Stimulated activated CD8-positive, alpha-beta memory T cell treated with anti-CD3 and anti-CD28 coated beads, Interleukin-15, amount 100 ng/mL, for 1 hour (primary cell): ENCODE results near the gene CTDSP2.
"Not testable (repeated sequence)": the region's sequence is repeated elsewhere in the genome, so short reads cannot be mapped to it uniquely, and the experiment has no call there.

Experiments used
- DNase-seq: peaks from one replicate; pipeline ENCODE4 v3.0.0-alpha.2; 2020; ENCODE audit warnings: low read depth

Gene CTDSP2

GRCh38 chr12:57834086-57834876, 12.2 kb downstream of the CTDSP2 start:
- DNase-seq: no peak

- DNase-seq: no peak
These were observed 12.9 kb downstream of the CTDSP2 start for GRCh38 chr12:57833672-57834071.

DNA sequence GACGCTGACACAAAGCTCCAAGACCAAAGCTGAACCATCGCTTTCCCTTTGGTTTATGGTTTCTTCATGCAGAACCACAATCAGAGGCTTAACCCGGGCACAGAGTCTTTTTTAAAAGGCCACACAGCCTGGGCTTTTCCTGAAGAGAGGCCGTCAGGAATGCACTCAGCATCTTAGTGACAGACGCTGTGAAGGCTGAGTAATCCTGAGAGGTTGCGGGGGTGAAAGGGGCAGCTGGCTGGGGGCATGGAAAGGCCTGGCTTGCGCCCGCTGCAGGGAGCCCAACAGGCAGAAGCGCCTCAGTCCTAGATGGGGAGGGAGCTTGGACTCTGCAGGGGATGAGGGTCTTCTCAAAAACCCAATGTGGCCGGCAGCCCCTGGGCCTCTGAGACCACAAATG, 13.6 kb downstream of the CTDSP2 start:
- DNase-seq: no peak

DNA sequence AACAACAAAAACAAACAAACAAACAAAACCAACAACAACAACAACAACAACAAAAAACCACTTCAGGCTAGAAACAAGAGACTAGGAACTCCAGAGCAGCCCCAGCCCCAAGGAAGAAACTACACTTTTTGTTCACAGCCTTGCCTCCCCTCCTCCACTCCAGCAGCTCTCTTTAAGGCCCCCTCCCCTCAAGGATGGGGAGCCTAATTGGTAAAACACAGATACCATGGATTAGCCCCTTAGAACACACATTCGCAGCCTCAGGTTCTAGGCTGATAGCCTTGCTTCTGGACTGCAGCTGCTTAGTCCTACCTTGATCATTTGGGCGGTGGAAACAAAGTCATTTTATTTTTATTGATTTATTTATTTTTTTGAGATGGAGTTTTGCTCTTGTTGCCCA, 16.1 kb downstream of the CTDSP2 start:
- DNase-seq: no peak

DNA sequence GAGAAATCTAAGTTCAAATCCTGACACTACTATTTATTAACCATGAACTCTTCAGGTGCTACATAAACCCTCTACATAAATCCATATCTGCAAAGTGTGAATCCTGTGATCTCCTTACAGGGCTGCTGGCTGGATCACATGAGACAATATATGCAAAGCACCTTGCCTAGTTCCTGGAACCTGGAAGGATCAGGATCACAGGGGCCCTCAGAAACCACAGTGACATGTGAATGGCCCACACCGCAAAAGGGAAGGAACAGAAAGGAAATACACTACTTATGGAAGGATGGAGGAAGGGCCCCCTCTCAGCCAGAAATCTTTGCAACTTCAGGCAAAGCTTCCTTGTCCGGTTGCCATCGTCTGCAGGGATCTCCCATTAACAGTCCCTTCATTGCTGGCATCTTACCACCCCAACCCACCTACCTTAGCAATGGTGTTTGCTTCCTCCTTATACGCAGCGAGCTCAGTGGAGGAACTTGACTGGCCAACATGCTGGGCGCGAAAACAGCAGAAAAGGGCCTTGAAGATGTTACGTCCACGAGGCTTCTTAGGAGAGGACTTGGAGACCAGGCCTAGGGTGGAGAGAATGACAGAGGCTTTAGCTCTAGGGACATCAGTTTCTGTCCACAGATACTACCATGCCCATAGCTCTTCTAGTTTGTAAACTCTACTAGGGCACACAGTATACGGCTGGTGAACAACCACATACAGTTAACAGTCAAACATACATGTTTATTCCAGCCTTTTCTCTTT, 17.3 kb downstream of the CTDSP2 start:
- no peak for DNase-seq

GRCh38 chr12:57826966-57827365, 19.6 kb downstream of the CTDSP2 start:
- DNase-seq: no peak

DNA sequence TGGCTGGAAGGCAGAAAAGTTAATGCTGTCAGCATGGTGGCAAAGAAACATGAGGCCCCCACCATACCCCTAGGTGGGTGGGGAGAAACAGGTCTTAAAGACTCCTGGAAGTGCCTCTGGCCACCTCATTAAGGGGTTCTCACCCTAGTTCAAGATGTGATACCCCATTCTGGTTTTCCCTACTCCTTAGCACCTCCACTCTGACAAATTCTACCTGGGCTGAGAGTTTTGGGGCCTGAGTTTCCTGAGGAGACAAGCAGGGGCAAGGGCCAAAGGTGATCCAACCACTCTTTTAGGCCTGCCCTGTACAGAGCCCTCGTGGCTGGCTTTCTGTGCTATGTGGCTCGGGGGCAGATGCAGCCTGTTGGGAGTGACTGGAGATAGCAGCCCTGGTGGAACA, 20.1 kb downstream of the CTDSP2 start:
- DNase-seq: no peak

DNA sequence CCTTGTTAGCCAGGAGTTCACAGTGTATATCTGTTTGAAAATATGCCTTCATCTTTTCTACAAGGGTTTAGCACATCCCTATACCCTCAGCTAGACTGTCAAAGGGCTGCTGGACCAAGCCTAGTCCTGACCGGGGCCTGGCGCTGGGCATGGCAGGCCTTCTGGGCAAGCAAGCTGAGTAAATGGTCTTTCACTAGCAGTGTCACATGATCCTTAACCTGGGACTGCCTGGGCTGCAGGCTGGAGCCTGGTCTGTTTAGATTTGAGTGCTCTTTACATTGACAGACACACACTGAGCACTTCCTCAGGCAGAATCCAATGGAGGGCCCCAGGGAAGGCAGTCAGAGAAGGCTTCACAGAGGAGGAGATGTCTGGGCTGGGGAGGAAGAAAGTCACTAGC, 21.1 kb downstream of the CTDSP2 start:
- DNase-seq: no peak

- no peak for DNase-seq
These were observed 22.5 kb downstream of the CTDSP2 start for GRCh38 chr12:57823908-57824640.

- no peak for DNase-seq
These were observed 23.2 kb downstream of the CTDSP2 start for GRCh38 chr12:57823131-57823907.

GRCh38 chr12:57822392-57823130, 24.0 kb downstream of the CTDSP2 start:
- DNase-seq: no peak

DNA sequence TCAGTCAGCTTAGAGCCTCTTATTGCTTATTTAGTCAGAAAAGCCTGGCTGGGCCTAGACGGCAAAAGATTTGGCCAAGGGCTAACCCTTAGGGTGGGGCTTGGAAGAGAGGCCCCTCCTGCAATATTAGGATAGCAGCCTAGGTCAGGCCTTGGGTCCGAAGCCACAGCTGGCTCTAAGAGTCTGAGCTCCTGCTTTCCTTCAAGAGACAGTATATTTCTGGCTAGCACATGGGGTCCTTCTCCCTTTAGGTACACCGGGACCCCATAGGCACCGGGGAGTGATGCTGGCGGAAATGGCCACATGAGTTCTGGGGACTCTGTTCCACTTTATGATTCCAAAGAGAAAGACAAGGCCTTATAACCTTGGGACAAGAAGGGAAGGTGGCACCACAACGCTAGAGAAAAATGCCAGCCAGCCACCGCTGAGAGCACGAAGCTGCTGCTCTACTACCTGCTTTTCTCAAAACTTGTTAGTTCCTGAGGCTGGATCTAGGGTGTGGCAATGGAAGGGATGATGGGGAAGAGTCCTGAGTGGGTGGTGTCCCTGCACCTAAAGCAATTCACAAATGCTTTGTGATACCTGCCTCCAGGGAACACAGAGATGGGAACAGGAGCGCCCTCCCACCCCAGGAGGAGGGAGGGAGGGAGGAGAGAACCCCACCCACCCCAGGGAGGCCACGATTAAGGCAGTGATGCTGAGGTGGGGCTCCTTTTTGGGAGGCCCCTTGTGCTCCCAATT, 24.9 kb downstream of the CTDSP2 start:
- DNase-seq: no peak

DNA sequence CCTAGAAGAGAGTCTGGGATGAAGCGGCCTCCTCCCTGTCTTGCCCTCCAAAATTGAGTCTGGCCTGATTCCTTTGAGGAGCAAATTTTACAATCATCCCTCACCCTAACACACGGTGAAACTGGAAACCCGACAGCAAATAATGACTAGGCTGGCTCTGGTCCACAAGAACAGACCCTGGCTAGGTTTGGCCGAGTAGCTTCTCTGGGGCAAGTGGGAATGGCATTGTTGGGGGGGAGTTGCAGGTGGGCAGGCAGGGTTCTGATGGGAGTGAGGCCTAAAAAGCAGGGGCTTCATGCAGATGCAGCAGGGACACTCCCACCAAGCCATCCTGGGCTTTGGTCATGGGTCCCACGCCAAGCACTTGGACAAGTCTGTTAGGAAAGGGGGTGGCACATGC, 25.5 kb downstream of the CTDSP2 start:
- not testable (repeated sequence) for DNase-seq

GRCh38 chr12:57820119-57820518, 26.4 kb downstream of the CTDSP2 start:
- DNase-seq: not testable (repeated sequence)

GRCh38 chr12:57817990-57818331, 28.6 kb downstream of the CTDSP2 start:
- not testable (repeated sequence) for DNase-seq

- no peak for DNase-seq
These were observed 29.1 kb downstream of the CTDSP2 start for GRCh38 chr12:57817261-57817989.

GRCh38 chr12:57816855-57817151, 29.7 kb downstream of the CTDSP2 start:
- DNase-seq: no peak

- no peak for DNase-seq
These were observed 30.3 kb downstream of the CTDSP2 start for GRCh38 chr12:57816001-57816854.
